Hepatocyte (in vitro differentiated cells): ENCODE data around the gene TENT5C.

Source experiments
- EZH2 ChIP-seq: fragments of 200-600 bp; sonication (generic); IDR thresholded peaks from 2 replicates; pipeline ENCODE4 v1.6.1; 2016; ENCODE audit warnings: antibody characterized with exemption, mild to moderate bottlenecking, borderline replicate concordance
- TF ChIP-seq, protein P1 (sequence below): fragments of 200-600 bp; sonication (generic); IDR thresholded peaks from 2 replicates; pipeline ENCODE4 v1.5.1; 2016; ENCODE audit warnings: antibody characterized with exemption, mild to moderate bottlenecking; ENCODE audit not compliant: poor library complexity

DNA sequence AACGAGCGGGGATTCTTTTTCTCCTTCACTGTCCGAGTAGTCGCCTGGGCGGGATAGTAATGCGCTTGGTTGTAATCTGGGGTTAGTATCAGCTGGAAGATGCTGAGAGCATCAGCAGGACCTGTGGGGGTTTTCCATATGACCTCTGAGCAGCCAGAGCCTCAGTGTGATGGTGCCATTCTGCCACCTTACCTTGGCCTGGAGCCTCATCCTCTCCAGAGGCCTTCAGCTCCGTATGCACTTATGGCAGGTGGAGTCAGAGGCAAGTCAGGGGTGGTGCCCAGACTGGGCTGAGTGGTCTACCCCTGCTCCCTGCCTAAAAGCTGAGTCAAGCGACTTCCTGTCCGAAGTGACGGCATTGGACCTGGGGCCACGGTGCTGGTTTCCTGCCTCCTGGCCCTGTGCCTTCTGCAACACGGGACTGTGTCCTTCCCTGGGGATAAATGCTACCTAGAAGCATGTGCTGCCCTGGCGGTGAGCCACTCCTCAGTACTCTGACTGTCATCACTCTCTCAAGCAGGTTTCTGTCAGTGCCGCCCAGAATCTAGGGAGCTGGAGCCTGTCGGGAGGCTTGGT is 24.7 kb downstream of the TENT5C start:
- no peak for TF ChIP-seq EZH2
- TF ChIP-seq, protein P1, sequence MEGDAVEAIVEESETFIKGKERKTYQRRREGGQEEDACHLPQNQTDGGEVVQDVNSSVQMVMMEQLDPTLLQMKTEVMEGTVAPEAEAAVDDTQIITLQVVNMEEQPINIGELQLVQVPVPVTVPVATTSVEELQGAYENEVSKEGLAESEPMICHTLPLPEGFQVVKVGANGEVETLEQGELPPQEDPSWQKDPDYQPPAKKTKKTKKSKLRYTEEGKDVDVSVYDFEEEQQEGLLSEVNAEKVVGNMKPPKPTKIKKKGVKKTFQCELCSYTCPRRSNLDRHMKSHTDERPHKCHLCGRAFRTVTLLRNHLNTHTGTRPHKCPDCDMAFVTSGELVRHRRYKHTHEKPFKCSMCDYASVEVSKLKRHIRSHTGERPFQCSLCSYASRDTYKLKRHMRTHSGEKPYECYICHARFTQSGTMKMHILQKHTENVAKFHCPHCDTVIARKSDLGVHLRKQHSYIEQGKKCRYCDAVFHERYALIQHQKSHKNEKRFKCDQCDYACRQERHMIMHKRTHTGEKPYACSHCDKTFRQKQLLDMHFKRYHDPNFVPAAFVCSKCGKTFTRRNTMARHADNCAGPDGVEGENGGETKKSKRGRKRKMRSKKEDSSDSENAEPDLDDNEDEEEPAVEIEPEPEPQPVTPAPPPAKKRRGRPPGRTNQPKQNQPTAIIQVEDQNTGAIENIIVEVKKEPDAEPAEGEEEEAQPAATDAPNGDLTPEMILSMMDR: no peak
